ENCODE data around the gene STAMBP. TPM values are rescaled to one million over a fixed set of nuclear protein-coding genes. Genes with fewer than 3 reads are reported as not detected.
A peak's percentile ranks its signal among the peaks of the same experiment; 100 is the strongest.

The STAMBP gene
- total RNA-seq, 1 donor from 2014 or later: 27.7 TPM

DNA sequence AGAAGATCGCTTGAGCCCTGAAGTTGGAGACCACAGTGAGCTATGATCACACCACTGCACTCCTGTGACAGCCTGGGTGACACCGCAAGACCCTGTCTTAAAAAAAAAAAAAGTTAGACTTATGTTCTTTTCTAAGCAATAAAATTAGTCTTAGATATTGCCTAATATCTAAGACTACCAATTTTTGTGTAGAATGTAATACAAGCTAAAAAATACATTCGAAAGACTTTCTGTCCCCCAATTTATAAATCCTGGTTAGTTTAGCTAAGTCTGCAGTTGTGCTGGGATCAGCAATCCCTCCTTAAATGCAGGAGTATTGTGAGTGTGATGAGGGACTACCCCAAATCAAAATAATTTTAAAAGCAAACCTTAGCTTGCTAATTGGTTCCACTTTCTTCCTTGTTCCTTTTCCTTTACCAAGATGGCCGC, 358 bp upstream of the STAMBP start:
- intact Hi-C loops (cut with DNase I): loop anchor here (10.0 kb wide), 4 partner anchors 316 to 756 kb away; partner anchors contain the start of gene BOLA3
- DNase-seq (no peak), ATAC-seq (ENCODE audit: poor library complexity) (no peak)

DNA sequence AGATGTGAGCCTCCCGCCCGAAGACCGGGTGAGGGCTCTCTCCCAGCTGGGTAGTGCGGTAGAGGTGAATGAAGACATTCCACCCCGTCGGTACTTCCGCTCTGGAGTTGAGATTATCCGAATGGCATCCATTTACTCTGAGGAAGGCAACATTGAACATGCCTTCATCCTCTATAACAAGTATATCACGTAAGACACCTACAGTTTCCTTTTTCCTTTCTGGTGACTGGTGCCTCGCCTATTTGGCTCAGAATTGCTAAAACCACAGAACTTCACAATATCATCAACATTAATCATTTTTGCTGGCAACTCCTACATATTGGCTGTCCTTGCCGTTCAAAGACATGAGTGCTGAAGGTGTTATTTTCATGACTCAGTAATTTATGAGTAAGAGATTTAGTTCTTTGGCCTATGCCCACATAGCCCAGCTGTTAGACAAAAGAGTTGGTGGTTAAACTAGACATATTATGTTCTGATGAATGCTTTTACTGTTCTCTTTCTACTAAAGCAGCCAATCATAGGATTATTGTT, 2.2 kb downstream of the STAMBP start:
- intact Hi-C loops (cut with DNase I): no loop called here
- DNase-seq (no peak), ATAC-seq (ENCODE audit: poor library complexity) (no peak)

DNA sequence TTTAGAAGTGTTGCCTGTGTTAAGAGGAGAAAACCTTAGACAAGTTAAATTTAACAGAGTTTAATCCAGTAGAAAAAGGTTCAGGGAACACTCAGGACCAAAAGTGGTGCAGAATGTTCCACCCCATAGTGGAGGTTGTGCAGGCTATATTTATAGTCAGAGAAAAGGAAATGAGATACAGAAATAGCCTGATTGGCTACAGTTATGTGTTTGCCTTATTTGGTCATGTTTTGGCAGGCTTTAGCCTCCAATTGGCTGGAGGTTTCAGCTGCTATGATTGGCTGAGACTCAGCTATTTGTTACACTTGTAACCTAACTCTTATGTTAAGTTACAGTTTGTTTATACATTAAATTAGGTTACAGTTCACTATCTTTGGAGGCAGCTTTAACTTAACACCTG, 4.2 kb downstream of the STAMBP start:
- intact Hi-C loops (cut with DNase I): no loop called here
- no peak for DNase-seq
- ATAC-seq (ENCODE audit: poor library complexity): no peak

DNA sequence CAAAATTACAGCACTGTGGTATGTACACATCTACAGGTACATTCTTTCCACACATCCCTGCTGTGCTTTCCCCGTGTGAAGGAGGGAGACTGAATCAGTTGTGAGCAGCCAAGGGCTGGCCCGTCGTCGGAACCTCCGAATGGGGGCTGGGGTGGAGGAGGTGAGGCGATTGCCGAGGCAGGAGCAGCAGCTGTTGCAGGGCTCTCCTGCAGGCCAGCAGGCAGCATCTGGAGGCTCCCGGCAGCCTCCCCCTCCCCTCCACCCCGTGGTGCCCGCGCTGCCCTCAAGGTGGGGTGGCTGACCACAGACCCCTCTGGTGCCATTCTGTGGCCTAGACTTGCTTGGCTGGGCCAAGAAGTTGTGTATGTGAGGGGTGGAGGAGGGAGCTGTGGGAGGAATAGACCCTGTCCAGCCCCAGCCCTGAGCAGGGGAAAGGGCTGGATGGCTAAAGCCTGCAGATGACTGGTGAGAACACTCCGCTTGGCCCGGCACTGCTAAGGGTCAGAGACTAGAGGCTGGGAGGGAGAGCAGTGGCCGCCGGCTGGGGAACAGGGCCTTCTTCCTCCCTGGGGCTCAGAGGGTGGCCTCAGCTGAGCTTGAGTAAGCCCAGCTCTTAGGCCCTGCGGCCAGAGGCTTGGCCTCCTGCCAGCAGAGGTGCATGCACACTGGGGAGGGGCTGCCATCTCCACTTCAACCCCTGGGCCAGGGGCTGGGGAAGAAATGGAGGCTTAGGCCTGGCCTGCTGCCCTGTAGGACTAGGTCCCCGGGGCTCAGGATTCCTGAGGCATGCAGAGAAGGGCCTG, 7.6 kb downstream of the STAMBP start:
- no peak for DNase-seq
- intact Hi-C loops (cut with DNase I): no loop called here
- ATAC-seq (ENCODE audit: poor library complexity): peak; percentile 19

DNA sequence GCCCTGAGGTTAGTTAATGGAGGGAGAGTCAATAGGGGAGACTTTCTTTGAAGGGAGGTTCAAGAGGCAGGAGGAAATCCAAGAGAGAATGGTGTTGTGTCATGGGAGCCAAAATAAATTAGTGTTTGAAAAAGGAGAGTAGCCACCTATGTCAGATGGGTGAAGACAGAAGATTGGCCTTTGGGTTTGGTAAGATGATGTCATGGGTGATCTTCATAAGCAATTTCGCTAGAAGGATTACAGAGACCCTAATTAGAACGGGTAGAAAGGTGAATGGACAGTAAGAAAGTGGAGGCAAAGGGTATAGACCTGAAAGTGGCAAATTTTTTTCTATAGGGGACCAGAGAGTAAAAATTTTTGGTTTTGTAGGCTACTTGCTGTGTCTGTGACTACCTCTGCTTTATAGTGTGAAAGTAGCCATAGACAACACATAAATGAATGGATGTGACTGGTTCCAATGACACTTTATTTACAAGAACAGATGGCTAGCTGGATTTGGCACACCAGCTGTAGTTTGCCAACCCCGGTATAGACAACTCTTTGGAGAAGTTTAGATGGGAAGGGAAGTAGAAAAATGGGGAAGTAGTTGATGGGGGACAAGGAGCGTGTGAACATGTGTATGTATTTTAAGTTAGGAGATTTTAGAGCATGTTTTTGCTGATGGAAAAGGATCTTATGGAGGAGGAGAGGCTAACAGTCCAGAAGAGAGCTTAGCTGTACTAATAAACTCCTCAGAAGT, 9.3 kb downstream of the STAMBP start:
- ATAC-seq (ENCODE audit: poor library complexity) (peak; percentile 46), DNase-seq (no peak)
- intact Hi-C loops (cut with DNase I): no loop called here

DNA sequence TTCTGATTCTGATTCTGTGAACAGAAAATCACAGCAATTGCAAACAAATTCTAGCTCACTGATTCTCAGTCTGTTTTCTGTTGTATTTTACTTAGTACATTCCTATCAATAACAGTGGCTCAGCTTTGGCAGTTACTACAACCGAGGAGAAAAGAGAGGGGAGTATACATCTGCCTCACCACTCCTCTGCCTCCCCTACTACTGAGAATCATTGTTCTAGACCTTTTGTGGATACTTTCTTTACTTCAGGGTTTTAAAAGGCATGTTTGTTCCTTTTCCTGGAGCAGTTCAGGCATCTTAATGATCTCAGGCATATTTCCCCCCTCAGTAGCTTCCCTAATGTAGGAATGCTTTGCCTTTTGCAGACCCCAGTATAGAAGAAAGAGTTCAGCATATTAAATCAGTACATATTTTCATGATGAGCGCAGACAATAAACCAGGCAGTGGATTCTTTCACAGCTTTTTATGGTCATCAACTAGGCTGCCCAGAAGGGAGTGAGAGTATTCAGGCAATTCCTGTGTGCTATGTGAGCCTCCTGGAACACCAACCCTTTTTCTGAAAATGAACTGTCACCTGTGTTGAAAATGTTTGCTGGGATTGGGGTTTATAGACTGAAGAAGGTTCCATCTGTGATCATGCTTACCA, 10.3 kb downstream of the STAMBP start:
- no peak for DNase-seq
- no peak for ATAC-seq (ENCODE audit: poor library complexity)
- intact Hi-C loops (cut with DNase I): no loop called here

DNA sequence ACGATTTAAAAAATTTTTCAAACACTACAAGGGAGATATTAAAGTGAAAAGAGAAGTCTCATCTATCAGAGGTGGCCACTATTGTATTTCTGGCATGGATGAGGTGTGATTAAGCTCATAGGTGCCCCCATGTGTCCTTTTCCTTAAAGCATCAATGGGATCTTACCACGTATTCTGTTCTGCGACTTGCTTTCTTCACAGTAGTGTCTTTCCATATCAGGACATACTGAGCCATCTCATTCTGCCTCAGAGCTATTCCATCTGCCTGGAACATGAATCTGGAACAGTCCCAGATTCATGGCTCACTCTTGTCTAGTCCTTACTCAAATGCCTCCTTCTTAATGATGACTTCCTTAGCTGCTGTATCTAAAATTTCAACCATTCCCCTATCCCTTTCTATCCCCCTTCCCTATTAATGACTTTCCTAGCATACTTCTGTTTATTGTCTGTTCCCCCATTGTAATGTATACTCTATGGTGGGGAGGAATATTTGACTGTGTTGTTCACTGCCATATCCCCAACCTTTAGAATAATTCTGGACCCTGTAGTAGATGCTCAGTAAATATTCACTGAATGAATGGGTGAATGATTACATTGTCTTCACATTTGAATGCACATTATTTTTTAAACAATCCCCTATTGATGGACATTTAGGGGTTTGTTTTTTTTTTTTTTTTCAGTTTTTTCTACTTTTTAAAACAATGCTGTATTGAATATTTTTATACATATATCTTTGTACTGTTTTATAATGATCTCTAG, 11.1 kb downstream of the STAMBP start:
- intact Hi-C loops (cut with DNase I): loop anchor here (10.0 kb wide), 1 partner anchor 165 kb away; no protein-coding TSS in a partner anchor
- no peak for DNase-seq
- no peak for ATAC-seq (ENCODE audit: poor library complexity)

DNA sequence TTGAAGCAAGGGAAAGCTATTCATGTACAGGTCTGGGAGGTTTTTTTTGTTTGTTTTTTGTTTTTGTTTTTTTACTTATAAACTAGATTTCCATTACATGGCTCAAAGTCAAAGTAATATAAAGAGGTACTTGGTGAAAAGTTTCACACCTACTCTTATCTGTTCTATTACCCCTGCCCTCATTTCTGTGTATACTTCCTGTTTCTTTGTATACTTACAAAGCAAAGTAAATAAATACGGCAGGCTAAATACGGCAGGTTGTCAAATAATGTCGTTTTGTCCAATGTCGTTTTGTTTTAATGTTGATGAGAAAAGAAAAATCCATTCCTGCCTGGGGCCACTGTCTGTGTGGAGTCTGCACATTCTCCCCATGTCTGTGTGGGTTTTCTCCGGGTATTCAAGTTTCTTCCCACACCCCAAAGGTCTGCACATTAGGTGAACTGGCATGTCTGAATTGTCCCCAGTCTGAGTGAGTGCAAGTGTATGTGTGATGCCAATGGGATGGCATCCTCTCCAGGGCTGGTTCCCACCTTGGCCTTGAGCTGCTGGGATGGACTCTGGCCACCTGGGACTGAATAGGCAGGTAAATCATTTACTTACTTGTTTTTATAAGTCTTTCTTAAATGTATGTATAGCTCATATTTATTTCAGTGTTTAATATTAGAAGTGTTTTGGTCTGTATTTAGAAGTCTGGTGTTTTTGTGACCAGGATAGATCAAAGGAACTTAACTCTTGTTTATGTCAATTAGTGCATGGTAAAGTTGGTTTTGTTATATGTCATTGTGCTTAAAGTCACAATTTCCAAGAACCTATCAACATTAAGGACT, 13.4 kb downstream of the STAMBP start:
- DNase-seq: no peak
- ATAC-seq (ENCODE audit: poor library complexity): no peak
- intact Hi-C loops (cut with DNase I): loop anchor here (10.0 kb wide), 1 partner anchor 167 kb away; no protein-coding TSS in a partner anchor

DNA sequence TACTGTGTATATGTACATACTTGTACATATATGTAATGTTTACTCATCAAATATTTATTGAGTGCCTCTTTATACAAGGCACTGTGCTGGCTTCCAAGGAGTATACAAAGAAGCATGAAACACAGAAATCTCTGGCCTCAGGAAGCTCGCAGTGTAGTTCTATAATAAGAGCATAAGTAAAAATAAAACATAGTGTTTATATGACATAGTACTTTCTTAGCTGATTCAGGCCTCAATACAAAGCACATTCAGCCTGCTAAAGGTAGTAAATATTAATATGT, 13.9 kb downstream of the STAMBP start:
- DNase-seq (no peak), ATAC-seq (ENCODE audit: poor library complexity) (no peak)
- intact Hi-C loops (cut with DNase I): loop anchor here (10.0 kb wide), 1 partner anchor 168 kb away; no protein-coding TSS in a partner anchor

DNA sequence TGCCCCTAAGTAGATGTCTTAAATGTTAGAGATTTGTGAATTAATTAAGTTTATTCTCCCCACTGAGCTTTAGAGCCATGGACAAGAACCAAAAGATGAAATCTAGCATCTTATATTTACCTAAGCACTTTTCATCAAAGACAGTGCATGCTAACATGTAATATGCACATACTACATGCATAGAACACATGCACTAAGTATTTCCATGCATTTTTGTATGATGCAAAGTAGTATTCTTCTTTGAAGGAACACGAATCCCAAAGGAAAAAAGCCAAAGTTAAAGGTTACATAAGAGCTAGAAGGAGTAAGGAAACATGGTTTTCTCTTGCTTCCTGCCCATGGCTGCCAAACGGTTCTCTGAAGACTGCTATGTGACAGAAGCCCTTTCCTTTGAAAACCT, 15.3 kb downstream of the STAMBP start:
- intact Hi-C loops (cut with DNase I): loop anchor here (10.0 kb wide), 1 partner anchor 169 kb away; no protein-coding TSS in a partner anchor
- ATAC-seq (ENCODE audit: poor library complexity): no peak

DNA sequence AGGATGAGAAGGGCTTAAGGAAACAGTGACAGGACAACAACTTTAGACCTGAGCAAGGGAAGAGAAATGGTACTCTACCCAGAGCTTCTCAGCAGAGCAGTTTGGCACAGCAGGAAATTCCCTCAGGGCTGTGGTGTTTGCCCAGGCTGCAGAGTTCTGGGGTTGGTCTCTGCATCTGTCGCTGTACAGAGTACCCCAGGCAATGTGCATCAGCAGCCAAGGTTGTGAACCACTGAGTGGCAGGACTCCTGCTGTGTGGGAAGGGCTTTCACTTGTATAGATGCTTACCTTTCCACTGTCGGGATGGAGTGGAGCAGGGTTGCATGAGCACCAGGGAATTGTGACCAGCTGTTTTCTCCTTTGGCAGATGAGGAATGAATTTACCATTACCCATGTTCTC, 21.2 kb downstream of the STAMBP start:
- intact Hi-C loops (cut with DNase I): no loop called here
- ATAC-seq (ENCODE audit: poor library complexity) (no peak), DNase-seq (no peak)

More for the DNA sequence above, 15.3 kb downstream of the STAMBP start:
- no peak for DNase-seq

DNA sequence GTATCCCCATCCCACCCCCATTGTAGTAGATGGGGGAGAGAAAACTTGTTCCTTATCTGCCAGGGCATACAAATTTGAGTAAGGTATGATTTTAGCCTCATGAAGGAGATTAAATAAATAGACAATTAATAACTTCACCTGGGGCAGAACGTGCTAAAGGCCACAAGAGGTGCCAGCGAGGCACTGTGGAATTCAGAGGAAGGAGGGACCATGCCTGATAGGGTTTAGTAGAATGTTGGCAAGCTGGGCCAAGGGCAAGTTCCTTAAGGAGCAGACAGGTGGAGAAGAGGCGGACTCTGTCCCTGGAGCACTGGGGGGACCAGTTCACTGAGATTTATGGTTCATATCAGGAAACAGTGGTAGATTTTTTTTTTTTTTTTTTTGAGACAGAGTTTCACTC, 22.5 kb downstream of the STAMBP start:
- intact Hi-C loops (cut with DNase I): no loop called here
- no peak for DNase-seq
- ATAC-seq (ENCODE audit: poor library complexity): no peak

DNA sequence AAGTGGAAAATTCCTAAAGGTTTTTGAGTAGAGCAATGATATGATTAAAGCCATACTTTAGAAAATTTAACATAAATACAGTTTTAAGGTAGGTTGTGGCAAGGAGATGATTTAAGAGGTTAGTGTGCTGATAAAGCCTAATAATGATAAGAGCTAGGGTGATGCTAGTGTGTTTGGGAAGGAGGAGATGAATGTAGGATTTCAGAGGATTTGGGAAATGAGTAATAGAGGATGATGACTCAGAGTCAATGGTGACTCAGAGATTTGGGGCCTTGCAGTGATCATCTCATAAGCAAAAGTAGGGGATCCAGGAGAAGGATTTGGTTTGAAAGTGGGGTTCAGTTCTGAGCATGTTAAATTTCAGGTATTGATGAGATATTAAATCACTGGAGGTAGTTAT, 23.3 kb downstream of the STAMBP start:
- no peak for ATAC-seq (ENCODE audit: poor library complexity)
- intact Hi-C loops (cut with DNase I): no loop called here
- DNase-seq: no peak

DNA sequence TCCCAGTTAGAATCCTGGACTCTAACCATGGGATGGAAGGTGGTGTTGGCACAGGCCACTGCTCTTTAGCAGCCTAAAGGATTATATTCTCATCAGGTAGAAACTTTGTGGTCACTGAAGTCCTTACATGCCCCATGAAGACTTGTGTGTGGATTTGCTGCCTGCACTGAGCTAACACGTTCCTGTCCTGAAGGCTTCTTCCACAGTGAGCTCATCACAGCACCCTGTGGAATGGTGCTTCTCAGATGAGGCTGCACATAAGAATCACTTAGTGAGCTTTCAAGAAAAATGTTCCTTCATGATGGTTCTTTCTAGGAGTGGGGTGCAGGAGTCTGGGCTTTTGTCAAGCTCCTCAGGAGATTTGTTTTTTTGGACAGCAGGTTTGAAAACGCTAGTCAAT, 26.8 kb downstream of the STAMBP start:
- intact Hi-C loops (cut with DNase I): no loop called here
- DNase-seq (no peak), ATAC-seq (ENCODE audit: poor library complexity) (no peak)

DNA sequence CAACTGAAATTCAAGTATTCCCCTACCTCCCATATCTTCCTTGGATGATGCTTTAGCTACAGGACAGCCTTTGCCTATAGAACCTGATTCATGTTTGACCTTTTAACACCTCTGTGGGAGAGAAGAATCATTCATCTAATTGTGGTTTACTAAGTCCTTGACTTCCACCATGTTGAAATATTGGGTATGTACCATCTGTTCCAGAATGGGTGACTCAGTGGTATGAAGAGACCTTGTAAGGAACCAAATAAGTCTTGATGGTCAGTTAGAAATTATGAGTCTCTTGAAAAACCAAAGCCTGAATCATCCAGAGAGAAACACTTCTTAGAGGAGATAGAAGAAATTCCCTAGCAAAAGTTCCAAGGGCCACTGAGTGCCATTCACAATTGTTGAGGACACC, 27.5 kb downstream of the STAMBP start:
- intact Hi-C loops (cut with DNase I): no loop called here
- DNase-seq: no peak
- no peak for ATAC-seq (ENCODE audit: poor library complexity)

DNA sequence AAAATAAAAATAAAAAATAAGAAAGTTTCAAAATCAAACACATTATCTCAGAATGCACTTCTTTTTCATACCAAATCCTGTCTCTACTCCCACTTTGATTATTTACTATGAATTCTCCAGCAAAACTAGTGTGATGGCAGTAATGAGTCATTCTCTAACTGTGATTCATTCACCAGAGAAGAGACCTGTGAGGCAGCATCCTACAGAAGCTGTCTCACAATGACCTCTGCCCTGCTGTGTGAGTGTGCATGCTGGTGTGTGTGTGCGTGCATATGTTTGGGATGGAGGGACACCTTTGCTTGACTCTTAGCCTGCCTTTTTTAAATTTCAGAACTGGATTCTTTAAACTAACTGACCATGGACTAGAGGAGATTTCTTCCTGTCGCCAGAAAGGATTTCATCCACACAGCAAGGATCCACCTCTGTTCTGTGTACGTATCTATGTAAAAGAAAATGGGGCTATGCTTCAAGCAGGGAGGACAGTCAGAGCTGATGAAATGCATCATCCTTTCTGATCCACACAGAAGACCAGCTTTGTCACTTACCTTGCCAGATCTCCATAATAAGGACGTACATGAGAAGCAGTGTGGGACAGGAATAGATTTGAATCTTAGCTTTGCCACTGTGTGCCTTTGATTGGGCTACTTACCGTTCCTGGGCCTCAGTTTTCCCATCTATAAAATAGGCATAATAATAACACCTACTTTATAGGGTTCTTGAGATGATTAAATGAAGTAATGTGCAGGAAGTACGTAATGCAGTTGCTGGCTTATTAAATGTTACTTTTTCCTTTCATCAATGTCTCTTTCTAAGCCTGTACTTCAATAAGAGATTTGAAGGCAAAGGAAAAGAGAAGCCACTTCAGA, 31.2 kb downstream of the STAMBP start:
- intact Hi-C loops (cut with DNase I): no loop called here
- ATAC-seq (ENCODE audit: poor library complexity): no peak
- no peak for DNase-seq

DNA sequence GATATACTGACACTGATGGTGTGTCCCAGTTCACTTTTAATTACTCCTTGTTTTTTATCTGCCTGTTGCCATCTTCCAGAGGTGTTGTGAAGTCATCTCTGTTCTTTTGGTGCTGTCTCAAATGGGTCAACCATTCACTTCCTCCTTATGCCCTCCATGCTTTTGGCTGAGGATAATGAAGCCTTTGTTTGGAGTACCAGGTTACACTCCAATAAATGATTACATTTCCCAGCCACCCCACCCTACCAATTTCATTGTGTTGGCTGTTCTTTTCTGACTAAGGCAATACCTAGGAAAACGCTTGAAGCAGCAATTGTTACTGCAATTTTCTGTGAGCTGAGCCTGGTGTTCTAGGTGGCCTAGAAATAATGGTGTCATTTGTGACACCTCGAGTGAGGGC, 34.2 kb downstream of the STAMBP start:
- ATAC-seq (ENCODE audit: poor library complexity): no peak

More for the DNA sequence above, 34.2 kb downstream of the STAMBP start:
- intact Hi-C loops (cut with DNase I): no loop called here
- no peak for DNase-seq
